HG02798 (cell line): ENCODE data around the gene ACTR8.
A peak's percentile ranks its signal among the peaks of the same experiment; 100 is the strongest.

Source experiments
- ATAC-seq: cut with Tn5 transposase; IDR thresholded peaks from one replicate; pipeline ENCODE4 v1.9.1; 2021; ENCODE audit warnings: mild to moderate bottlenecking; ENCODE audit not compliant: unreplicated experiment, poor library complexity

Gene ACTR8

DNA sequence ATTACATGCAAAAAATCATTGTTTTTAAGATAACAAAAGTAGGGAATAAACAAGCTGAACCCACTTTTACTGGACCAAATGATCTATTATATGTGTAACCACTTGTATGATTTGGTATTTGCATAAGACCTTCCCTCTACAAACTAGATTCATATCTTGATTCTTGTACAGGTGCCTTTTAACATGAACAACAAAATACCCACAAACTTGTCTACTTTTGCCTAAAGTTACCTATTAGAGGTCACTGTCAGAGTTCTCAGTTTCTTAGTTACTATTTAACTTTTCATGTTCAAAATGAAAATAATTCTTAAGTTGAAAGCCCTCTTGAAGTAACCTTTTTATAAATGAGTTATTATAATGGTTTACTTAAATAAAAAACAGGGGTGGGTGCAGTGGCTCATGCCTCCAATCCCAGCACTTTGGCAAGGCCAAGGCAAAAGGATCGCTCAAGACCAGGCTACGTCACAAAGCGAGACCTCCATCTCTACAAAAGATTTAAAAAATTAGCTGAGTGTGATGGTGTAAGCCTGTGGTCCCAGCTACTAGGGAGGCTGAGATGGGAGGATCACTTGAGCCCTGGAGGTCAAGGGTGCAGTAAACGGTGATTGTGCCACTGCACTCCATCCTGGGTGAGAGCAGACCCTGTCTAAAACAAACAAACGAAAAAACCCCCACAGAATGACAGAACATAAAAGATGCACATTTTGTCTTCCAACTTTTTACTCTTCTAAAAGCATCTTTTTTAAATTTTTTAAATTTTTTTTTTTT, 16.0 kb downstream of the ACTR8 start:
- no peak for ATAC-seq

DNA sequence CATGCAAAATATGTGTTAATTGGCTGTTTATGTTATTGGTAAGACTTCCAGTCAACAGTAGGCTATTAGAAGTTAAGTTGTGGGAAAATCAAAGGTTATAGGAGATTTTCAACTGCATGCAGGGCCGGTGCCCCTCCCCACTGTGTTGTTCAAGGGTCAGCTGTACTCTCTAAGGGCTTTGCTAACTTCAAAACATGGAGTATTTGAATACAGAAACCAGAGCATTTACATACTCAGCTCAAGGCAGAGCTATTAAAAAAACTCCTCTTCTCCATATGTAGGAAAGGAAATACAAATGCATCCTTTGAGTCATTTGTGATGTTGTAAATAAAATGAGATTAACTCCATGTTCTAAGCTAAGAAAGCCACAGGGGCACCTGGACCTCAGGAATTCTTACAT, 18.8 kb downstream of the ACTR8 start:
- ATAC-seq, result peak; percentile 47

DNA sequence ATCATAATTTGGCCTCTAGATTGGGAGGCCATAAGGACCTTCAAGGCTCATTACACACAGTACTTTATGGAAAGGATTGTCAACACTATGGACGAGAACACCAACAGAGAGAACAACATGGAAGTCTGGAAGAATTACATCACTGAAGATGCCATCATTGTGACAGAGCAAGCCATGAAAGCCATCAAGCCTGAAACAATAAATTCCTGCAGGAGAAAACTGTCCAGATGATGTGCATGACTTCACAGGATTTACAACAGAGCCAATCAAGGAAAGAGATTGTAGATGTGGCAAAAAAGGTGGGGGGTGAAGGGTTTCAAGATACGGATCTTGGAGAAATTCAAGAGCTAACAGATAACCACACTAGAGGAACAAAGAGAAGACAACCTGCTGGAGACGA, 19.7 kb downstream of the ACTR8 start:
- no peak for ATAC-seq

DNA sequence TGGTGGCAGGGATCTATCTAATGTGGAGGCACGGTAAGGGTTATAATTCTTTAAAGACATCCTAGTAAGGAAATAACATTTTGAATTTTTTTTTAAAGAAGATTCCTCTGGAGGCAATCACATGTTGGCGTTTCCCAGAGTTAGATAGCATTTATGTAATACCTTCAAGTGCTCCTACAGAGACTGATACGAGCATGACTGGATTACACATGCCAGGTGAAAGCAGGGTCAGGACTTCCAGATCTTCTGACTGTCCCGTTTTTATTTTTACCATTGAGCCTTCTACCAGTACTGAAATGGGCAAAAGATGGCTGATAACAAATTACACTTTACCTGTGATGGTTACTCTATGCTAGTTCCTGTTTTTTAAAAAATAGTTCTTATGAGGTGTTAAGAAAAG, 21.8 kb downstream of the ACTR8 start:
- no peak for ATAC-seq

DNA sequence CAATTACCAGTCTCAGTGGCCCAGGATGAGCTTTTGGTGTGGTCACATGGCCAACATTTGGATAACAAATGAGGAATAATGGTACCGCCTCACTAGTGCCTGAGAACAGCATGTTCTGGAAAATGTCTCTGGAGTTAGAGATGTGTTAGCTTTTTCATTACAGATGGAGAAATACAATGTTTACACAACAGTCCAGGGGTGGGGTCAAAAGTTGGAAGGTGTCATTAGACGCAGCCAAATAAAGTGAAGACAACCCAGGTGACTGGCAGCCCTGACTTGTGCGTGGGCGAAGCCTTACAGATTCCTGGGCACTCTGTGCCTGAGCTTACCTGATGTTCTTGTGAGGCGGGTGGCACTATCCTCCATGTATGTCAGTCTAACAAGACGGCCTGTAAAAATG, 22.8 kb downstream of the ACTR8 start:
- ATAC-seq, result no peak

DNA sequence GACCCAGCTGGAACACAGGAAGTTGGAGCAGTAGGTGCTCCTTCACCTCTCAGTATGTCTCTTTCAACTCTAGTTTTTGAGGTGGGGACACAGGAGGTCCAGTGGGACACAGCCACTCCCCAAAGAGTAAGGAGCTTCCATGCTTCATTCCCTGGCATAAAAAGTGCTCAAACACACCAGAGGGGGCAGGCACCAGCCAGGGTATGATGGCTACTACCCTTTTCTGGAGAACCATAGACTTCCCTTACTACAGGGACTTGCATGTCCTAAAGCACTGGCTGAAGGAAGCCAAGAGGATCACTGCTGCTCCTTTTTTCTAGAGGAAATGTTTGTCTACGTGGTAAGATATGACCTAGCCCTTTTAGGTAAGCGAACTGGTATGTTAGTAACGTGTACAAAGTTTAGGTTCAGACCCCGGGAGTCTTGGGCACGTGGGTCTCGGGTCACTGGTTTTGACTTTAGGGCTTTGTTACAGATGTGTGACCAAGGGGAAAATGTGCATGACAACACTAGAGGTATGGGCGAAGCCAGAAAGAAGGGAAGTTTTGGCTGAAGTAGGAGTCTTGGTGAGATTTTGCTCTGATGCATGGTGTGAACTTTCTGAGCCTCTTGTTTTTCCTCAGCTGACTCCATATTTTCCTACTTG, 23.7 kb downstream of the ACTR8 start:
- no peak for ATAC-seq

DNA sequence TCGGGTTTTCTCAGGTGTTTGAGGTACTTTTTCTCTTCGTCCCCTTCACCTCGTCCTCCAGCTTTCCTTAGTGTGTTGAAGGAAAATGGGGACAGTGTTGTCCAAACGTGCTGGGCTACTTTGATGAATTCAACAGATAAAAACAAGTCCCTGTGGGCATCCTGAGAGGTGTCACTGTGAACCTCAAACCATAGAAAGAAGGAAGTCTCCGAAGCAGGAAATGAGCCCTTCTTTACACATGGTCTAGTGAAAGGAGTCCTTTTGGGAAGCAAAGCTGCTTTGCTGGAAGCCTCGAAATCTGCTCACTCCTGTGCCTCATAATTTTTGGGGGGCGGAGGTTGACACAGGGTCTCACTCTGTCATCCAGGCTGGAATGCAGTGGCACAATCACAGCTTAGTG, 25.0 kb downstream of the ACTR8 start:
- ATAC-seq, result no peak

DNA sequence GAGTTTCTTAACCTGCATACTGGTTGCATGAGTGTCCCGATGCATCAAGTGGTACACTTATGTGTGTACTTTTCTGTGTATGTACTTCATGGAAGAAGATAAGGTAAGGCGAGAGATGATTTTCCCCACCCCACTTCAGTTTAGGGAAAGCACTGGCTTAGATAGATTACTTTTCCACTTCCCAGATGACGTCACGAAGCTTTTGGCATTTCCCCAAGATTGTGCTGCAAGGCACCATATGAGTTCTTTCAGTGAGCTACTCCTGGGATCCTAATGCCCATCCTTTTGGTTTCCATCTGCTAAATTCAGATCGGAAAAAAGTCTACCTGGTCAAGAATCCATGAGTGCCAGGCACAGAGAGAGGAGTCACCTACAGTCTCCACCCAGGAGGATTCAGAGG, 31.1 kb downstream of the ACTR8 start:
- ATAC-seq, result no peak

DNA sequence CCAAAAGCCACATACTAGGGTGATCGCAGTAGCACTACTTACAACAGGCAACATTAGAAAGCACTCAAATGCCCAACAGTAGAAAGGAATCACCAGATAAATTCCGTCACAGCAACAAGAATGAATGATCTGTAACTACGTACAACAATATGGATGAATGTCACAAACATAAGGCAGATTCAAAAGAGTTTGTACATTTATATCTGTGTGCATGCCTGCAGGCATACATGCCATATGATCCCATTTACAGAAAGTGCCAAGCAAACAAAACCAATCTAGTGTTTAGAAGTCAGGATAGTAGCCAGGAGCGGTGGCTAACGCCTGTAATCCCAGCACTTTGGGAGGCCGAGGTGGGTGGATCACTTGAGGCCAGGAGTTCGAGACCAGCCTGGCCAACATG, 32.0 kb downstream of the ACTR8 start:
- no peak for ATAC-seq

DNA sequence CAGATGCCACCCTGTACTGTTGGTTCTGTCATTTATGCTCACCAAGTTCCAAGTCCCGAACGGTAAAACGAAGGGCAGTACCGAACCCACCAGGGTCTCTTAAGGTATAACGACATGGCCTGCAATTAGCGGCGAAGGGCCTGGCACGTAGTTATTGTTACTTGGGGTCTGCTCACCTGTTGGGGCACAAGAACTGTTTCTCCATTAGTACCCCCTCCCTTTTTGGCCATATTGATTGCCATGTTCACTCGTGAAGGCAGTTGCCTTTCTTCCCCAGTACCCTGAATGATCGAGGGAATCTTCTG, 35.1 kb downstream of the ACTR8 start:
- ATAC-seq, result no peak

DNA sequence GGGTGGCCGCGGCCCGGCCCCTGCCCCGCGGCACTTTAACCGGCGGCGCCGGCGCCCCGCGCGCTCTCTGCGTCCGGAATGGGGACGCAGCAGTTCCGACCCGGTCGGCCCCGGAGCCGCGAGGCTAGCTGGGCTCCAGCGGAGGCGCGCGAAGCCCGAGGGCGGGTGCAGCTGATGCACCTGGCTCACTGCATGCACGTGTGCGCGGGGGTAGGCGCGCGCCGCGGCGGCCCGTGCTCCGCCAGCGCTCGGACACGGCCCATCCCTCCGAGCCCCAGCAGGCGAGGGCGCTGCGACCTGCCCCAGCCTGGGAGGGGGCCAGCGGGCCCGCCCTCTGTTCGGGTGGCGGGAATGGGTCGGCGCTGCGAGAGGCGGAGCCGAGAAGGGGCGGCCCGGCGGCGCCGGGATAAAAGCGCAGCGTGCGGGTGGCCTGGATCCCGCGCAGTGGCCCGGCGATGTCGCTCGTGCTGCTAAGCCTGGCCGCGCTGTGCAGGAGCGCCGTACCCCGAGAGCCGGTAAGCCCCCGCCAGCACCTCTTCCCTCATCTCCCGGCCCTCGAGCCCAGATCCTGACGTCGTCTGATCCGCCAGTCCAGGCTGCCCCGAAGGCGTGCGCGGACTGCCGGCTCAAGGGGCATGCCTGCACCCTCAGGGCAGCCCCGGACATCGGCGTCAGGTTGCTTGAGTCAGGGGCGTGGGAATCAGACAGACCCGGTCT, 35.7 kb downstream of the ACTR8 start, which contains the start of the genes CHDH and IL17RB:
Gene CHDH, minus strand, starts transcription at position 286 of the 717 bp plus-strand sequence. CDS start 22,411 bp downstream, outside the sequence.
Gene IL17RB, plus strand, starts transcription at position 435 of the 717 bp plus-strand sequence. Its CDS starts 21 bp downstream, at position 456.
- ATAC-seq, result peak; percentile 50

DNA sequence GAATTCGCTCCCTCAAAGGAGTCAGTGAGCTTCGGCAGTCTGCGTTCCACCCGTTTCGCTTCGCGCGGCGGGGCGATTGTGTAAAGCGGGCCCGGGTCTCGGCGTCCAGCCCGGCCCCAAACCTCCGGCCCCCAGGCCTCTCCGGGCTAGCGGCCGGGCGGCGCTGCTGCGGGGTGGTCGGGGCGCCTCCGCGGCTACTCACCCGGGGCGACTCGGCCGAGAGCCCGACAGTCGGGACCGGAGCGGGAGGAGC, 36.1 kb downstream of the ACTR8 start:
- ATAC-seq, result no peak

DNA sequence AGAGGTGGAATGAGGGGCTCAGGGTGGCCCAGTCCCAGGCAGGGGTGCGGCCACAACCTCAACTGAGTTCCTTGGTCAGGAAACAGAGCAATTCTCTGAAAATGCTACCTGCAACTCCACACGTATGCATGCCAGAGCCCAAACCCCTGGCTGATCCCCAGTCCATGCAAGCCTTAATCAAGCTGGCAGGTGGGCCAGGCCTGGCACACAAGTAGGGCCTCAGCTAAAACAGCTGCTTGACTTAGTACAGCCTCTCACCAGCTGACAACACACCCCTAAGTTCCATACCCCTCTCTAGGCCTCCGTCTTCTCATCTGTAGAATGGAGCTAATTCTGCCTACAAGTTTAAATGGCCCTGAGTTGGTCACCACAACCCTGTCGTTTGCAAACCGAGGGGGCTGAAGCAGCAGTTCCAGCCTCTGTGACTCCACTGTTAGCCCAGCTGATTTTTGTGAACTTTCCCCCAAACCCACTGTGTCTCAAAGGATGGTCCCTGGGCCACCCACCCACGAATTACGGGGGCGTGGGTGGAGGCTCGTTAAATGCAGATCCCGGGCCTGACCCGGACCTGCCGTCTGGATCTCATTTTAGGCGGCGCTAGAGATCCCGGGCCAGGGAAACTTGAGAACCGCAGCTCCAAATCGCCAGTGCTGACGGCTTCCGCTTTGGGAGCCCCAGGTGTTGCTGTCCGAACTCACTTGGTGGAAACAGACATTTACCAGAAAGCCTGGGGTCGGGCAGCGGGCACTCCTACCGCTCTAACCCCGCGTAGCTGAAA, 36.7 kb downstream of the ACTR8 start:
- ATAC-seq, result peak; percentile 13

DNA sequence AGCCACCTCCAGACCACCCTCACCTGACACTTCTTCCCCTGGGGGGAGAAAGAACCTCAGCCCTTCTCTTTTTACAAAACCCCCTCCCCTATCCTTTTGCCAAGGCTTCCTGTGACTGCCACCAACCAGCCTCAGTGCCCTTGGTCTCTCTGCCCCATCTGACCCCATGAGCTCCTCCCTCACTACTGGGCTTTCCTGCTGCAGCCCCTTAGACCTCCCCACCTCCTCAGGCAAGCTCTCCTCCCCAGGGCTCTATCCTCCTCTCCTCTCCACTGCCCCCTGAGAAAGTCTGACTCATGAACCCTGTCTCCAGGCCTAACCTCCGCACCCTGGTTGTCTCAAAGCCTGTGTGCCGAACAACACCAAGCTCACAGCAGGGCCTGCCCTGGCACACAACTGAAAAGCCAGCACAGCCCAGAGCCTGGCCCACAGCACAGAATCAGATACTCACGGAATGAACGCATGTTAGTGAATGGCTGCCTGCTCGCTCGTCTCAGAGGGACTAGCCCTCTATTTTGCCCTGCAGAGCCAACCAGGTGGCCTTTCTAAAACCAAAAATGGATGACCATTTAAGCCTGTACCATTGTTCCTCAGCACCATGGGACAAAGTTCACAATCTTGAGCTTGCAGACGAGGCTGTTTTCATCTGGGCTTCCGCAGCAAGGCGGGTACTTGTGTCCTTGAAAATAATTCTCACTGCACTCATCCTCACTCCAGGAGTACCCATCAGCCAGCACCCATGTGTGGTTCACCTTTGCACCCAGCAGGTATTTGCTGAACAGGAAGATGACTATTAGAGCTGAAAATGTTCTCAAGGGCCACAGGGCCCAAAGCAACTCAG, 37.5 kb downstream of the ACTR8 start:
- ATAC-seq, result no peak

DNA sequence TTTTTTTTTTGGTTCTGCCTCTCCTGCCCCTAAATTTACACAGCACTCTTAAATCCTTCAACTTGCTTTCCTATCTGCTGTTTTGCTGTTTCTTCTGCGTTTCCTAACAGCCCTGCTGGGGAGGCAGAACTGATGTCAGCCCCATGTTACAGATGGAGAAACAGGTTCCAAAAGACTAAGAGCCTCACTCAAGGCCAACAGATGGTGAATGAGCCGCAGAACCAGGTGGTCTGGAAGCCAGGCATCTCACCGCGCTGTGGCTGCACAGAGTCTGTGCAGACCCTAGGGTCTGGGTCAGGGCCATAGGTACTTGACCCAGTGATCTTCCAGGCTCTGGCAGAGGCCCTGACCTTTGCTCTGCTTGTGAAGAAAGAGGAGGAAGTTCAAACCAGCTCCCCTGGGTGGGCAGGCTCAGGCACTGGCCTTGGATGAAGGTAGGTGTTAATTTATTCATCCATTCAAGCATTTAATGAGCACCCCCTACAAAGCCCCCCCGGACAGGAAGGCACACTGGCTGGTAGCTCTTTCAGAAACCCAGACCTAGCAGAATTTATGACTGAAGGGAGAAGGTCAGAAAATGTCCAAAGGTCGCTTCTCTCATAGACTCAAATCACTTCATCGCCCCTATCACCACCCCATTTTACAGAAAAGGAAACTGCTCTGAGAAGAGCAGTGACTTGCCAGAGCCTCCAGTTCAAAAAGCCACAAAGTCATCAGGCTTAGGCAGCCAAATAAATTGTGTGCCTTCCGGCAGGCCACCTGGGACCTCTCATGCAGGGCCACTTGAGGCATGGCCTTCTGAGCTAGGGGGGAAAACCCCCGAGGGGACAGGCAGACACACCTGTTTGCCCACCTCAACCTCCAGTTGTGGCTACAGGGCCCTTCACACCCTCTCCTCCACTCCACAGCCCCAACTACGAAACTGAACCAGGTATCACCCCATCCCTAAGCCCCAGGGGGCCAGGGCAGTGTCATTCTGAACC, 38.5 kb downstream of the ACTR8 start:
- ATAC-seq, result peak; percentile 47

DNA sequence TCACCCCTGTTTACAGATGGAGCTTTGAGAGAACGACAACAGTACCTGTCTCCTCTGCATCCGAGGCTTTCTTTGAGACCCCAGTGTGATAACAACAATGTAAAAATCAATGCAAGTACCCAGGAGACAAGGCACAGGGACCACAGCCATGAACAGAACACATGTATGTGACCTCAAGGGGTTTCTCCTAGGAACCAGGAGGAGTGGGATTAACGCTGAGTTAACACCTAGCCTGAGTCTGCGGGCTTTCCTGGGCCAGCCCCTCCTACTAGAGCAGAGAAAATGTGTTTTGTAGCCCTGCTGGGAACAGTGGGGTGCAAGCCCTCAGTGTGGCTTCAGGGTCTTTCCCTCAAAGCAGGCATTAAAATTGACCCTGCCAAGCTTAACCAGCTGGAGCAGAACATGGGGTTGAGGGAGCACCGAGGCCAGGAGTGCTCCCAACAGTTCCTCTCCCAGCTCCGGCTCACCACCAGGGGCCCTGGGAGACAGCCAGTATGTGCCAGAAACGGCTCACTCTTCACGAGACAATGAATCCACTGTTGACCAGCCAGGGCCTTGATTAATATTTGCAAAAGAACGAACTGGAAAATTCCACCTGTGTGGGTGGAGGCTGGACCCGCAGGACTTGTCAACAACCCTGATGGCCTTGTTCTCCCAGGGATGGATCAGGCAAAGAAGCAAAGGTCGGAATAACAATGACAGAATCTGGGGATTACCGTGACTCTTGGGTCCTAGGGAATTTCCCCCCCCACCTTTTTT, 39.3 kb downstream of the ACTR8 start:
- ATAC-seq, result no peak

DNA sequence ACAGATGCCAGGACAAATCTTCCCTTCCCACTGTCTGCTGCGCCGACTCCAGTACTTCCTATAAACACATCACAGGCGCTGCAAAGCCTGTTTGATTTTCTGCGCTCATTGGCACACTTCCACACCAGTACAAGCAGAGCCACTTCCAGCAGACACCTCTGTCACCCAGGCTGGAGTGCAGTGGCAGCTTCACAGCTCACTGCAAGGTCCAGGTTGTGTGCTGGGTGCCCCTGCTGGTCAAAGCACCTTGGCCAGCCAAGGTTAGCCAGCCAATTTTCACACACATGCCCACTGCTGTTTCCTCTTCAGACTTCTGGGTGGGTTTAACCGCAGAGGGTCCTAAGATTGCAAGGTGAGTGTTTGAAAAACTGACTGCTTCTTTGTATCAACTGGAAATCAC, 40.7 kb downstream of the ACTR8 start:
- no peak for ATAC-seq

DNA sequence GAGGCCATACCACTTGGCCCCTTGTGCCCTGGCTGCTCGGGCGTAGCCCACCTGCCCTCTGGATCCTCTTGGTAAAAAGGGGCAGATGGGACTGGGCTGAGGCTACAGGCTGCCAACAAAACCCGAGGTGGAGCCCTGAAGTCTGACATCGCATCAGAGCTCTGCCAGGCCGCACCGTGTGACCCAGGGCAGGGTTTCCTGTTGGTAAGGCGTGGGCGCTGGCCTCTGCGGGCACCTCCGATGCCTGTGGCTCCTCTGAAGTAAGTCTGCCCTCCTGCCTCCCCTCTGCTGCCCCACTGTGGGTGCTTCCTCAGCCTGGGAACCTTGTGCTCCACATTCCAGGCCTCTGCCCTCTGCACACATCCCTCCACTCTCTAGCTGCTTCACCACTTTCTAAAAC, 44.6 kb downstream of the ACTR8 start:
- ATAC-seq, result no peak
